SHP77 (cell line): ENCODE measurements around the gene HLF.

ENCODE experiments used
- DNase-seq, 2 experiments: peaks; one replicate each; lab custom pipeline; 2025; lab: John Stamatoyannopoulos, UW

The HLF gene, protein sequence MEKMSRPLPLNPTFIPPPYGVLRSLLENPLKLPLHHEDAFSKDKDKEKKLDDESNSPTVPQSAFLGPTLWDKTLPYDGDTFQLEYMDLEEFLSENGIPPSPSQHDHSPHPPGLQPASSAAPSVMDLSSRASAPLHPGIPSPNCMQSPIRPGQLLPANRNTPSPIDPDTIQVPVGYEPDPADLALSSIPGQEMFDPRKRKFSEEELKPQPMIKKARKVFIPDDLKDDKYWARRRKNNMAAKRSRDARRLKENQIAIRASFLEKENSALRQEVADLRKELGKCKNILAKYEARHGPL

DNA sequence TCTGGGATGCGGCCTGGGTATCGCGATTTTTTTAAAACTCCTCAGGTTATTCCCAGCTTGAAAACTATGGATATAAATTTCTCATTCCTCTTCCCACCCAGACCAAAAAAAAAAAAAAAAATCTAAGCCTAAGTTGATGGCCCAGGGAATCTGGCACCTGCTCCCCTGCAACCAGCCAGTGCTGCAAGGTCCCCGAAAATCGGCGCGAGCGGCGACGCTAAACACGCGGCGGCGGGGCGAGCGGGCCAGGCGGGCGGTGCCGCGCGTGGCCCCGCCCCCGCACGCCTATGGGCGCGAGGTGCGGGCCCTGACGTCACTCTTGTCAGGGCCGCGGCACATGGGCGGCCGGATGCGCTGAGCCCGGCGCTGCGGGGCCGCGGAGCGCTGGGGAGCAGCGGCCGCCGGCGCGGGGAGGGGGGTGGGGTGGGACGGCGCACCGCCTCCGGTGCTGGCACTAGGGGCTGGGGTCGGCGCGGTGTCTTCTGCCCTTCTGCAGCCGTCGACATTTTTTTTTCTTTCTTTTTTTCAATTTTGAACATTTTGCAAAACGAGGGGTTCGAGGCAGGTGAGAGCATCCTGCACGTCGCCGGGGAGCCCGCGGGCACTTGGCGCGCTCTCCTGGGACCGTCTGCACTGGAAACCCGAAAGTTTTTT lies at the start of gene HLF:
Gene HLF, plus strand, starts transcription at position 316 of the 654 bp plus-strand sequence. CDS start 525 bp downstream, outside the sequence.
- peak; percentile 38 to 76 for DNase-seq

GRCh38 chr17:55215711-55216110 lies 49.0 kb upstream of the HLF start:
- no peak for DNase-seq

- no peak for DNase-seq
Measured at GRCh38 chr17:55216888-55217287, 47.9 kb upstream of the HLF start.

- DNase-seq = no peak
Measured at GRCh38 chr17:55219459-55219858, 45.3 kb upstream of the HLF start.

DNA sequence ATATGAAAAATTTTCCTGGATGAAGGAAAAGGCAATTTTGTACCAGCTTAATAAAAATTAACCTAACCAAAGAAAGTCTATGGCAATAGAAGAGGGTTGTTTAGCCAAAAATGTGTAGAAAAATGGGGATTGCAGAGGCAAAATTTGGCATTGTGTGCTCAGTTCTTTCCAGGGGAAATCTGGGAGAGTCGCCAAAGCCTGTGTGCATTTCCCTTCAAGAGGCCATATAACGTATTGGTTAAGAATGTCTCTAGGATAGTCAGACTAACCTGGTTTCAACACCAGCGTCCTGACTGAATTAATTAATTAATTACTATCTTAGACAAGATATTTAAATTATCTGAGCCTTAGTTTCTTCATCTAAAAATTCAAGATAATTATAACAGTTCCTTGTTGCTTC lies 44.8 kb upstream of the HLF start:
- DNase-seq = peak in 1 of 2 experiments; percentile 7

DNA sequence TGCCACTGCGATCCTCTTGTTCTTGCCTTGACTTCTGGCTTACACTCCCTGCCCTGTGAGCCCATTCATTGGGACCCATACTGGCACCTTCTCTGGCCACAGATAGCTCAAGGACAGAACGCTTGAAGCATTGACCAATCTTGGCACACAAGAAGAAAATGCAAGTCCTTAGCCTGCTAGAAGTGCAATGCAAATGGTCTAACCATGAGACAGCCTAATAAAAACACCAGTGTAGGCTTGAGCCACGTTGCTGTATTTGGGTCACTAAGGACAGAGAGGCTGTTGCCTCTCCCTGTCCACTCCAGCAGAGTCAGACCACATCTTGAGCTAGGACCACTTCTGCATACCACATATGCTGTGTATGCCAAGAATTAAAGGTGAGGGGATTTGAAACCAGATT lies 41.2 kb upstream of the HLF start:
- no peak for DNase-seq

DNA sequence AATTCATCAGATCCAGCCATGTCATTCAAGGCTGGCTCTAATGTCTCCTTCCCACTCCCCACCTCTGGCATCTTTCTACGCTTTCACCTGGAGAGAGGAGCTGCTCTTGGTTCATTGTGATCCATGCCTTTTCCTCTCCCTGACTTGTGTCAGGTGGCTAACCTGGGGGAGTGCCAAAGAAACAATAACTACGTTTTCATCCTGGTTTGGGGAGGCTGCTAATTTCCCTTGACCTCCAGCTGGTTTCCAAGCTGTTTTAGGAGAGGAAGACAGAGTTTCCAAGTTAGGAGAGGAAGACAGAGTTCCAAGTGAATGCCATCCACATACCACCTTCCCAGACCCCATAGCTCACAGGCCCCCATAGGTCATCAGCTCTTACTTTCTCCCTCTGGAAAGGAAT lies 40.0 kb upstream of the HLF start:
- no peak for DNase-seq

DNA sequence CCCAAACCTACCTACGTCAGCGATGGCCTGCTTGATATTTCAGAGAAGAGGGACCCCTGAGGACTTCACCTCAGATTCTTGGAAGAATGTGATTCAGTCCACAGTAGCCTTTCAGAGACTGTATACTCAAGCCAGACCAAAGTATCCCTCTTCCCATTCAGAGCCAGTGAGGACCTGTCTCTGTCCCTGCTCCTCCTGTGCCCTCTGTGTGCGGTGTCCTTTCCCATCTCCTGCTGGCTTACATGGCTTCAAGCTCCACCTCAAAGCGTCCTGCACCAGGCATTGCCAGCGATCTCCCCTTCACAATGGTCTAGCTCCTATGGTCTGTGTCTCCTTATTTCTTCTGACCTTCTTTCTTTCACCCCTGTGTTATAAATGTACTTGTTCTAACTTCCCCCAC lies 39.5 kb upstream of the HLF start:
- no peak for DNase-seq

GRCh38 chr17:55228683-55229192 lies 36.0 kb upstream of the HLF start:
- no peak for DNase-seq

DNA sequence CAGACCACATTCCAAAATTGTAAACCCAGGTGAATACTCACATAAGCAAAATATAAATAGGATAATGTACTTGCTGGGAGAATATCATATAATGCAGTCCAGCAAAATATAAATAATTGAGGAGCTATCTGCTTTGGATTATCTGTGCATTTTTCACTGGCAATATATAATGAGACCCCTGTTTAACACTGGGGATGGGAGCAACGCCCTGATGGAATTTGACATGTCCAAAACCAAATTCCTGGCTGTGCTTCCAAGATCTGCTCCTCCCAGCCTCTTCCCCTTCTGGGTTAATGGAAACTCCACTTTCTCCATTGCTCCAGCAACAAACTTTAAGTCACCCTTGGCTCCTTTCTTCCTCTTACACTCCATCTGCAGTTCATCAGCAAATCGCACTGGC lies 35.5 kb upstream of the HLF start:
- no peak for DNase-seq

DNA sequence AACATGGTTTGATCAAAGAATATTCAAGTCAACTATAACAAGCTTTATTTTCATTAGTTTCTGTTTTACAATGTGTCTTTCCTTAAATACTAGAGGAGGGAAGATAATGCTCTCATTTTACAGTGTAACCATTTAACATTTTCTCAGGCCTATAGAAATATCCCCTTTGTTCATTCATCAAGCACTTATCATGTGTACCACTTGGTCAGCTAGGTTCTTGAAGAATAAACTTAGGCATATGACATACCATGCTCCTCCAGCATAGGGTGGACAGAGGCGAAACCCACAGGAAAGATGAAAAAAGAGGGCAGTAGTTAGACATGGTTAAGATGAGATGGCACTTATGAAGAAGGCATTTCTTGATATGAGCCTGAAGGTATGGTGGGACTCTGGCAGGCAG lies 34.0 kb upstream of the HLF start:
- DNase-seq = no peak

GRCh38 chr17:55233840-55234239 lies 30.9 kb upstream of the HLF start:
- DNase-seq = no peak

DNA sequence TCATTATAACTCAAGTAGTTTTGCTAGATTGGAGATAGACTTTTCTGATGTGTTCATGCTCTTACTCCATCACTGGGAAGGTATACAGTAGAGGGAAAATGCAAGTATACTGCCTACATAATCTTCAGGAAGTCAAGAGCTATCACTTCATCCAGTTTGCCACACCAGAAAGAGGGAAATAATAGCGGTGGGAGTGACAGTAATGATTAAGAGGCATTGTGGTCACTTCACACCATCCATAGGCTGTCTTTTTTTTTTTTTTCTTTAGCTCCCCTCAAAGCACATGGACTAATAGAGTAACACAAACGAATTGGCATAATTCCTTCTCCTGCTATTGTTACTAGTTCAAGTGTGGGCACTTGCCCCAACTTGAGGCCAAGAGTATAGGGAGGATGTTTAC lies 28.4 kb upstream of the HLF start:
- no peak for DNase-seq

- DNase-seq = no peak
Measured at GRCh38 chr17:55237268-55237667, 27.5 kb upstream of the HLF start.

DNA sequence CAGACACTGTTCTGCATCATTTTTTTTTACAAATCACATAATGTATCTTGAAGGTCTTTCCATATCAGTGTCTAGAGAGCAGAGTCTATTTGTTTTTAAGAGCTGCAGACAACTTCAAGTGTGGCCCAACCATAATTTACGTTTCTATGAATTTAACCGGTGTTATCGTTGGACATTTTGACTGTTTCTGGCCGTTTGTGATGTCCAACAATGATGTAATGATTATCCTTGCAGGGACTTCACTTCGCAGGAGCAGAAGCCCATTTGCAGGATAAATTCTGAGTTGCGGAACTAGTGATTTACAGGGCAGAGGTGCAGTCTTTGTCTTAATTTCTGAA lies 26.9 kb upstream of the HLF start:
- DNase-seq = no peak

DNA sequence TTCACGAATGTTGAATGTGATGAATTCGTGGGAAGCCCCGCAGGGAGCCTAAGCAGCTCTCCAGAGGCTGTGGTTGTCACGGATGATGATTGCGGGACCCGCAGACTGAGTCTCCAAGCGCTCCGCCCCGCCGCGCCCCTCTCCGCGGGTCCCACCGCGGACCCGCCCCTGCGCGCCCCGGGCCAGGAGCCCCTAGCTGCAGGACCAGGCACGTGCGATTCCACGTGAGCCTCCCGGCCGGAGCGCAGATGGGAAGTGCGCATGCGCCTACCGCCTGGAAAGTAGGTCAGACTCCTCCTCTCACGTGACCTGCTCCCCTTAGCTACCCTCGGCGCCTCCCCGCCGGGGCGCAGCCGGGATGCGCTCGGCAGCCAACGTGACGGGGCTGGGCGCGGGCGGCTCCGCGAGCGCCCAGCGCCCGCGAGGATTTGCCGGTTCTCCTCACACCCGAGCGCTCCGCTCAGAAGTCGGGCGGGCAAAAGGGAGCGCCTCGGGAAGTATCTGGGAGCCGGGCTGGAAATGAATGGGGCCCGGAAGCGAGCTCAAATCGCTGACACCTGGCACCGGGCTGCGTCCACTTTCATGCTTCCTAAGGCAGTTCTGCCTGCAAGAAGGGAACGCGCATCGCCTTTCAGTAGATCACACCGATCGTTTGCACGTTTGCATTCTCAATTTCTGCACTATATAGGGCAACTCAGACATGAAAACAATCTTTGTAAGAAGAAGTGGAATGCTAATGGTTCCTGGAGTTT lies 26.4 kb upstream of the HLF start:
- DNase-seq = peak; percentile 91 to 96

- peak in 1 of 2 experiments; percentile 41 for DNase-seq
Measured at GRCh38 chr17:55238931-55239297, 25.8 kb upstream of the HLF start.

DNA sequence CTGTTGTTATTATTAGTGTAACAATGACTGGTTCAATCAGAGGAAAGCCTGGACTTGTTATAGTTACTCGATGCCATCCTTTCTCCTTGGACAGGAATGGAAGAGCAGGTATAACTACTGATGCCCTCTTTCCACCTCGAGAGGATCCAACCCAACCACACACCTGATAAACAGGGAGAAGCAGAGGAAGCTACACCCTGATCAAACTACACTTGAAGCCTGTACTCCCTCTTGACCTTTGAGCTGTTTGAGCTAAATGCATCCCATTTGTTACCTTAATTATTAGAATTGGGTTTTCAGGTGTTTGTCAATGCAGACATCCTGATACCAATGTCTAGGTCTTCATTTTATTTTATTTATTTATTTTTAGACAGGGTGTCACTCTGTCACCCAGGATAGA lies 23.7 kb upstream of the HLF start:
- DNase-seq = no peak

DNA sequence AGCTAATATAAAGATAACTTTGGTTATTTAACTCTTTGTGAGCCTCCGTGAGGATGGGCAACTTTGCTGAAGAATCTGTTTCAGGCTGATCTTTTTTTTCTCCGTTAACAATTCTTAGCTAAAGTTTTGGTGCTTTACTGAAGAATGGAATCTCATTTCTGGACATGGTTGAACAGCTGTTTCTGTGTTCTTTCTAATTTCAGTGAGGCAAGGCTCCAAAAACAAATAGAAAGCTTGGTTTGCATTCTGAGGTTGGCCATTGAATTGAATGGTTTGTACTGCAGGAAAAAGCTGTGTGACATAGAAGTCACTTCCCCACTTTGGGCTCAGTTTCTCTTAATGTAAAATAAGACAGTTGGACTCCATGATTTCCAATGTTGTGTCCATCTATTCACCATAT lies 22.3 kb upstream of the HLF start:
- no peak for DNase-seq

DNA sequence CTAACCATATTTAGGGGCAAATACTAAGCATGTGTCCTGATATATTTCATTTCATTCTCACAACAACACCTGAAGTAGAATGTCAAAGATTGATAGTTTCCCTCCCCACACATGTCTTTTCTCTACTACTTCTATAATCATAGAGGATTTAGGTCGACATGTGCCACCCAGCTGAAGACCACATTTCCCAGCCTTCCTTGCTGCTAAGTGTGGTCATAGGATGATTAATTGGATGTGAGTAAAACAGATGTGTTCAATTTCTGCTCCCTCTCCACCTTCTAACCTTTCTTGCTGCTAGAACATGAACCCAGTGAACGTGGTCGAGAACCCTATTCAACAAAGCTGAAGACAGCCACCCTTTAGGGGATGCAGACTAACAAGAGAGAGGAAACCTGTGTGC lies 18.8 kb upstream of the HLF start:
- DNase-seq = no peak

DNA sequence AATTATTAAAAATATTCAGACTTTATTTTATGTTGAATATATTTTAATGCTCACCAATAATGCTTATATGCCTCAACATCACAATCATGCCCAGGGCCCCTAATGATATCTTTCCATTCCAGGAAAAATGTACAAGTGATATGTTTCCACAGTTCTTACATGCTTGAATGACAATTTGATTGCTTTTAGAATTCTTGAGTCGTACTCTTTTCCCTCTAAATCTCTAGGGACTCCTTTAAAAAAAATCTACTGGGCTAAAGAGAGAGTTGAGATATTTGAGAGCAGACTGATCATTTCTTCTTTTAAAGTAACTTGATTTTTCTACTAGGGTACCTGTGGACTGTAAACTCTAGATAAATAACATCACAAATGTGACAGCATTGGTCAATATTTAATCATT lies 18.2 kb upstream of the HLF start:
- DNase-seq = no peak

DNA sequence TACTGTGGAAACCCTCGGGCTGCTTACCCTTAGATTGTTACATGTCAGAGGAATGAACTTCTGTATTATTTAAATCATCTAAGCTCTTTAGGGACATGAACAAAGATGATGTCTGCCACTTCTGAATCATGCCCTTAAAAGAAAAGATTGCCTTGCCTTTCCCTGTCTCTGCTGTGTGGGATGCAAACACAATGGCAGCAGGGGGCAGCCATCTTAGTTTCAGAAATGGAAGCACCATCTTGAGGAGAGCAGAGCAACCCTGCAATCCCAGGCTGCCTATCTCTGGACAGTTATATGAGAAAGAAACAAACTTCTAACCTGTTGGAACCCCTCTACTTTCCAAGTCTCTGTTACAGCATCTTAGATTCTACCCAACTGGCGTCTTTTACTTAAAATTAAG lies 16.7 kb upstream of the HLF start:
- no peak for DNase-seq

DNA sequence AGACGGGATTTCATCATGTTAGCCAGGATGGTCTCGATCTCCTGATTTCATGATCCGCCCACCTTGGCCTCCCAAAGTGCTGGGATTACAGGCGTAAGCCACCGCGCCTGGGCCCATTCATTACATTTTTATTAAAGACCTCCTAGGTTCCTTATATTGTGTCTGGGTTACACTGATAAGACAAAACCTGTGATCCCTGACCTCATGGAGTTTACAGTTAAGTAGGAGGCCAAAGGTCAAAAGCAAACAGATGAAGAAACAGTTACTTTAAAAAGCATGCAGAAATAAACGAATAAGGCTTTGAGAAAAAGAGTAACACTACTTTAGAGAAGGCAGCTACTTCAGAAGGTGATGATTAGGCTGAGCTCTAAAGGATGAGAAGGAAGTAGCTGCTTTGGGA lies 14.9 kb upstream of the HLF start:
- DNase-seq = no peak
